GM12878 (cell line): ENCODE data around the gene SLC39A5. TPM values are rescaled to one million over a fixed set of nuclear protein-coding genes. Genes with fewer than 3 reads are reported as not detected.

Source experiments
- ATAC-seq: fragments of 200-7000 bp; cut with Tn5 transposase; 3 replicates; pipeline ENCODE4 v1.9.1; 2020; ENCODE audit warnings: mild to moderate bottlenecking, moderate library complexity
- BruUV-seq: library from RNA; stranded (reverse); fragments of 400-500 nt; replicated peaks from 2 replicates; lab custom pipeline; 2021; lab: Mats Ljungman, UMichigan
- CTCF ChIA-PET: fragments of 300-600 bp; sonication (Branson Sonifier 250); formaldehyde crosslinking; extraction: SDS; loops from one replicate; lab custom pipeline; 2021; ENCODE audit warnings: inconsistent platforms; lab: Yijun Ruan, JAX
- POLR2A ChIA-PET: fragments of 350-600 bp; formaldehyde crosslinking; extraction: SDS; loops from one replicate; lab custom pipeline; 2021; ENCODE audit warnings: inconsistent platforms; lab: Charles Lee
- RAD21 ChIA-PET: fragments of 300-600 bp; sonication (Branson Sonifier 250); formaldehyde crosslinking; loops from one replicate; lab custom pipeline; 2023; ENCODE audit warnings: antibody characterized with exemption; ENCODE audit not compliant: unreplicated experiment; lab: Charles Lee
- SMC1A ChIA-PET: fragments of 300-600 bp; sonication (Branson Sonifier 250); formaldehyde crosslinking; loops from one replicate; lab custom pipeline; 2023; ENCODE audit not compliant: unreplicated experiment, uncharacterized antibody; lab: Charles Lee
- DNase-seq: peaks from one replicate; pipeline ENCODE4 v3.0.0-alpha.2; 2011; ENCODE audit warnings: low read depth, low spot score
- FAIRE-seq: peaks from 3 replicates; lab custom pipeline; 2011; peaks lifted over from hg19 to GRCh38; lab: Jason Lieb, UNC
- H2AFZ ChIP-seq: 2 replicates; pipeline ENCODE4 v1.6.0; 2011; ENCODE audit warnings: low read depth, low read length, control low read depth; ENCODE audit not compliant: control insufficient read depth
- H3K27ac ChIP-seq: 2 replicates; pipeline ENCODE4 v1.5.1; 2011; ENCODE audit warnings: control low read depth; ENCODE audit not compliant: control insufficient read depth, insufficient read depth
- H3K27me3 ChIP-seq, 2 experiments: replicated peaks in 1 of 2; 2 replicates each; pipeline versions ENCODE4 v1.6.0 to v1.6.1; 2011; ENCODE audit warnings: low read length in 1 of 2; ENCODE audit not compliant: control insufficient read depth in 2 of 2, insufficient read depth in 2 of 2
- H3K36me3 ChIP-seq, 2 experiments: 2 replicates each; pipeline ENCODE4 v1.5.1; 2011; ENCODE audit warnings: low read length in 1 of 2; ENCODE audit not compliant: control insufficient read depth in 2 of 2, insufficient read depth in 2 of 2
- H3K4me1 ChIP-seq: 2 replicates; pipeline ENCODE4 v1.6.1; 2011; ENCODE audit warnings: mild to moderate bottlenecking, low read length, moderate library complexity, mixed read lengths; ENCODE audit not compliant: control insufficient read depth, insufficient read depth
- H3K4me2 ChIP-seq: 2 replicates; pipeline ENCODE4 v1.6.0; 2011; ENCODE audit warnings: control low read depth; ENCODE audit not compliant: control insufficient read depth, insufficient read depth
- H3K4me3 ChIP-seq: fragments of 200-600 bp; sonication (generic); 2 replicates; pipeline ENCODE4 v1.5.1; 2016
- H3K79me2 ChIP-seq: 2 replicates; pipeline ENCODE4 v1.6.0; 2011; ENCODE audit warnings: low read length; ENCODE audit not compliant: control insufficient read depth, insufficient read depth
- H3K9ac ChIP-seq: 2 replicates; pipeline ENCODE4 v1.8.0; 2011; ENCODE audit warnings: low read length, control low read depth, mixed read lengths; ENCODE audit not compliant: control insufficient read depth, insufficient read depth
- H3K9me3 ChIP-seq: replicated peaks from 3 replicates; pipeline ENCODE4 v1.5.1; 2011; ENCODE audit warnings: mild to moderate bottlenecking, low read length; ENCODE audit not compliant: control insufficient read depth, insufficient read depth
- H4K20me1 ChIP-seq: 2 replicates; pipeline ENCODE4 v1.6.0; 2011; ENCODE audit not compliant: control insufficient read depth, insufficient read depth
- EED ChIP-seq: sonication (generic); IDR thresholded peaks from 2 replicates; pipeline ENCODE4 v1.6.1; 2016; ENCODE audit warnings: antibody characterized with exemption, low read depth
- KAT2A ChIP-seq: conservative IDR thresholded peaks from 2 replicates; pipeline ENCODE4 v1.6.1; 2011; ENCODE audit warnings: low read depth, low read length; ENCODE audit not compliant: control insufficient read depth
- LARP7 ChIP-seq: fragments of 450-650 bp; IDR thresholded peaks from 2 replicates; pipeline ENCODE4 v1.6.1; 2017; ENCODE audit warnings: mild to moderate bottlenecking
- POLR2AphosphoS2 ChIP-seq: IDR thresholded peaks from 2 replicates; pipeline ENCODE4 v1.6.1; 2011; ENCODE audit warnings: low read depth, mild to moderate bottlenecking, low read length, improper control_type of control experiment, moderate library complexity
- RELA ChIP-seq: fragments of 450-650 bp; IDR thresholded peaks from 2 replicates; pipeline ENCODE4 v1.8.0; 2014; ENCODE audit warnings: borderline replicate concordance; ENCODE audit not compliant: partially characterized antibody
- SMARCA5 ChIP-seq: fragments of 450-650 bp; IDR thresholded peaks from 2 replicates; pipeline ENCODE4 v1.6.1; 2017; ENCODE audit warnings: mild to moderate bottlenecking
- WGBS: methylation state at CpG from one replicate; pipeline ENCODE4 v1.1.6; 2016; ENCODE audit warnings: low lambda C conversion rate; ENCODE audit not compliant: insufficient replicate concordance, insufficient coverage; ENCODE audit errors: missing lambda C conversion rate; 5-methylcytosine and 5-hydroxymethylcytosine counted together
- in situ Hi-C: fragments of 300-500 bp; cut with MboI; formaldehyde crosslinking; loops from 9 replicates; pipeline ENCODE4 v1.14.3; 2018; ENCODE audit warnings: mixed read lengths
- intact Hi-C: fragments of 100-400 bp; cut with micrococcal nuclease; formaldehyde crosslinking; loops from one replicate; pipeline ENCODE4 v1.14.2; 2022; ENCODE audit not compliant: unreplicated experiment
- polyA plus RNA-seq, 11 experiments: library from polyadenylated mRNA; depleted of rRNA in 4 of 11; unstranded in 6 of 11; stranded (reverse) in 5 of 11; fragments of >200 nt; fragmentation: Nextera tagmentation in 4 of 11; fragmentation: Illumina TruSeq in 1 of 11; extraction: Ambion mirVana in 4 of 11; extraction: Trizol in 1 of 11; gene quantifications; 1 replicate in 1 of 11; 2 replicates in 10 of 11; pipeline versions ENCODE4 v1.2.1 to v1.2.3, GENCODE V29; 2011 to 2016; ENCODE audit warnings: inconsistent platforms in 2 of 11, missing spikeins in 2 of 11, low read depth in 1 of 11
- total RNA-seq, 4 experiments: library from RNA; depleted of rRNA in 3 of 4; stranded (reverse); fragments of >200 nt in 3 of 4; fragmentation: Illumina TruSeq in 1 of 4; extraction: Trizol in 1 of 4; gene quantifications; 2 replicates each; pipeline versions ENCODE4 v1.2.1 to v1.2.3, GENCODE V29; 2013 to 2021
- TF ChIP-seq, protein P1 (sequence below): fragments of 450-650 bp; IDR thresholded peaks from 2 replicates; pipeline ENCODE4 v1.6.1; 2016; ENCODE audit warnings: mild to moderate bottlenecking, moderate library complexity, borderline replicate concordance
- TF ChIP-seq, protein P2 (sequence below): IDR thresholded peaks from 2 replicates; pipeline ENCODE4 v1.6.1; 2011; ENCODE audit warnings: borderline replicate concordance, low read depth, mild to moderate bottlenecking, moderate library complexity, low read length; ENCODE audit not compliant: insufficient read depth, poor library complexity, severe bottlenecking
- TF ChIP-seq, protein P3 (sequence below): fragments of 450-650 bp; IDR thresholded peaks from 2 replicates; pipeline ENCODE4 v1.6.1; 2017; ENCODE audit warnings: antibody characterized with exemption, mild to moderate bottlenecking, moderate library complexity
- TF ChIP-seq, protein P4 (sequence below): fragments of 450-650 bp; IDR thresholded peaks from 2 replicates; pipeline ENCODE4 v1.6.1; 2014; ENCODE audit warnings: mild to moderate bottlenecking

SLC39A5 gene
- total and polyA plus RNA-seq, 10 of the 15 experiments (the other 5 are each of a cell fraction or from before 2014, with no cell fraction given): 0.15 to 0.56 (median 0.15) TPM; not detected in 7

DNA sequence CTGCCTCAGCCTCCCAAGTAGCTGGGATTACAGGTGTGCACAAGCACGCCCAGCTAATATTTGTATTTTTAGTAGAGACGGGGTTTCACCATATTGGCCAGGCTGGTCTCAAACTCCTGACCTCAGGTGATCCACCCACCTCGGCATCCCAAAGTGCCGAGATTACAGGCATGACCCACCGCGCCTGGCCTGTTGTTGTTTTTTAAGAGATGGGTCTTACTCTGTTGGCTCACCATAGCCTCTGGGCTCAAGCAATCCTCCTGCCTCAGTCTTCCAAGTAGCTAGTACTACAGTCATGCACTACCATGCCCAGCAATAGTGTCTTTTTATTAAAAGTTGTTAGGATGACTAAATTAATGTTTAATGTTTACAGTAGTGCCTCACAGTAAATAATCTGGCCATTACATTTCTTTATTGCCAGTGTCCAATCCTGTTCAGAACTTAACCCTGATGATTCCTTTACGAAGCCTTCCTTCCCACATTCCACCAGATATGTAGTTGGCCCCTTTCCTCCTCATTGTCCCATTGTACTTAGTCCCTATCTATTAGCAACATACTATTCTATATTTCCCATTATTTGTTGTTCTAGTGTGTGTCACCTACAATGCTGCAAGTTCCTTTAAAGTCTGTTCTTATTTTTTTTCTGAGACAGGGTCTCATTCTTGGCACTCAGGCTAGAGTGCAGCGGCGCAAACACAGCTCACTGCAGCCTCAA, 31.8 kb upstream of the SLC39A5 start (continued):
- TF ChIP-seq, protein P1, sequence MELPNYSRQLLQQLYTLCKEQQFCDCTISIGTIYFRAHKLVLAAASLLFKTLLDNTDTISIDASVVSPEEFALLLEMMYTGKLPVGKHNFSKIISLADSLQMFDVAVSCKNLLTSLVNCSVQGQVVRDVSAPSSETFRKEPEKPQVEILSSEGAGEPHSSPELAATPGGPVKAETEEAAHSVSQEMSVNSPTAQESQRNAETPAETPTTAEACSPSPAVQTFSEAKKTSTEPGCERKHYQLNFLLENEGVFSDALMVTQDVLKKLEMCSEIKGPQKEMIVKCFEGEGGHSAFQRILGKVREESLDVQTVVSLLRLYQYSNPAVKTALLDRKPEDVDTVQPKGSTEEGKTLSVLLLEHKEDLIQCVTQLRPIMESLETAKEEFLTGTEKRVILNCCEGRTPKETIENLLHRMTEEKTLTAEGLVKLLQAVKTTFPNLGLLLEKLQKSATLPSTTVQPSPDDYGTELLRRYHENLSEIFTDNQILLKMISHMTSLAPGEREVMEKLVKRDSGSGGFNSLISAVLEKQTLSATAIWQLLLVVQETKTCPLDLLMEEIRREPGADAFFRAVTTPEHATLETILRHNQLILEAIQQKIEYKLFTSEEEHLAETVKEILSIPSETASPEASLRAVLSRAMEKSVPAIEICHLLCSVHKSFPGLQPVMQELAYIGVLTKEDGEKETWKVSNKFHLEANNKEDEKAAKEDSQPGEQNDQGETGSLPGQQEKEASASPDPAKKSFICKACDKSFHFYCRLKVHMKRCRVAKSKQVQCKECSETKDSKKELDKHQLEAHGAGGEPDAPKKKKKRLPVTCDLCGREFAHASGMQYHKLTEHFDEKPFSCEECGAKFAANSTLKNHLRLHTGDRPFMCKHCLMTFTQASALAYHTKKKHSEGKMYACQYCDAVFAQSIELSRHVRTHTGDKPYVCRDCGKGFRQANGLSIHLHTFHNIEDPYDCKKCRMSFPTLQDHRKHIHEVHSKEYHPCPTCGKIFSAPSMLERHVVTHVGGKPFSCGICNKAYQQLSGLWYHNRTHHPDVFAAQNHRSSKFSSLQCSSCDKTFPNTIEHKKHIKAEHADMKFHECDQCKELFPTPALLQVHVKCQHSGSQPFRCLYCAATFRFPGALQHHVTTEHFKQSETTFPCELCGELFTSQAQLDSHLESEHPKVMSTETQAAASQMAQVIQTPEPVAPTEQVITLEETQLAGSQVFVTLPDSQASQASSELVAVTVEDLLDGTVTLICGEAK: no peak
- TF ChIP-seq, all 136 proteins: peak for 0

DNA sequence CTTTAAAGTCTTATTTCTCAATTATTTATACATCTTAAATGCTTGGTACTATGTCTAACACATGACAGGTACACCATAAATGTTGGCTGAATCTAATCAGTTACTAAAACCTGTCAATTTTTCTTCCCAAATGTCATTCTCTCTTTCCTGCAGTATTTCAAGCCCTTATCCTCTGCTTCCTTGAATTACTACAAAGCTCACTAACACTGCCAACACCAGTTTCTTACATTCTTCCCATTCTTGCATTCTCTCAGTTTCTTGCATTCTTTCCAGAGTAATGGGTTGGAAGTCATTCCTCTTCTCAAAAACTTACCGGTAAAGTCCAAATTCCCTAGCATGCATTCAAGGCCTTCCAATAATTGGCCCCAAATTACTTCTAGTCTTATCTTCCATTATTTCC, 31.0 kb upstream of the SLC39A5 start:
- ChIA-PET SMC1A (interaction anchor here (0.6 to 1.5 kb wide), 2 partner anchors 23 to 57 kb away, joined by 3 read pairs; partner anchors contain the start of gene RNF41), CTCF (interaction anchor here (1.0 to 1.6 kb wide), 2 partner anchors 24 to 265 kb away, joined by 4 read pairs; no protein-coding TSS in a partner anchor), RAD21 (no interaction called here), POLR2A (no interaction called here)
- 100% methylated on average over 1 of the region's 1 CpG for WGBS
- FAIRE-seq (no peak), ATAC-seq (no peak), DNase-seq (no peak)
- Histone ChIP-seq H3K9ac (no peak overlapping the region), H2AFZ (no peak overlapping the region), H4K20me1 (no peaks in the 10 kb centered on the region), H3K27ac (no peak overlapping the region), H3K36me3 (no peaks in the 10 kb centered on the region), H3K4me2 (no peak overlapping the region), H3K79me2 (no peaks in the 10 kb centered on the region), H3K4me1 (no peaks in the 10 kb centered on the region), H3K27me3 (no peaks in the 10 kb centered on the region), H3K9me3 (no peaks in the 10 kb centered on the region), H3K4me3 (no peak overlapping the region)
- in situ Hi-C loops (no loop called here), intact Hi-C loops (loop anchor here (10.0 kb wide), 1 partner anchor 396 kb away; no protein-coding TSS in a partner anchor)
- no TSS peak for BruUV-seq
- TF ChIP-seq SMARCA5 (no peak), POLR2AphosphoS2 (no peak), EED (no peak), LARP7 (no peak), RELA (no peak), KAT2A (no peak)
- TF ChIP-seq, protein P2, sequence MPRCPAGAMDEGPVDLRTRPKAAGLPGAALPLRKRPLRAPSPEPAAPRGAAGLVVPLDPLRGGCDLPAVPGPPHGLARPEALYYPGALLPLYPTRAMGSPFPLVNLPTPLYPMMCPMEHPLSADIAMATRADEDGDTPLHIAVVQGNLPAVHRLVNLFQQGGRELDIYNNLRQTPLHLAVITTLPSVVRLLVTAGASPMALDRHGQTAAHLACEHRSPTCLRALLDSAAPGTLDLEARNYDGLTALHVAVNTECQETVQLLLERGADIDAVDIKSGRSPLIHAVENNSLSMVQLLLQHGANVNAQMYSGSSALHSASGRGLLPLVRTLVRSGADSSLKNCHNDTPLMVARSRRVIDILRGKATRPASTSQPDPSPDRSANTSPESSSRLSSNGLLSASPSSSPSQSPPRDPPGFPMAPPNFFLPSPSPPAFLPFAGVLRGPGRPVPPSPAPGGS: no peak
- TF ChIP-seq, protein P3, sequence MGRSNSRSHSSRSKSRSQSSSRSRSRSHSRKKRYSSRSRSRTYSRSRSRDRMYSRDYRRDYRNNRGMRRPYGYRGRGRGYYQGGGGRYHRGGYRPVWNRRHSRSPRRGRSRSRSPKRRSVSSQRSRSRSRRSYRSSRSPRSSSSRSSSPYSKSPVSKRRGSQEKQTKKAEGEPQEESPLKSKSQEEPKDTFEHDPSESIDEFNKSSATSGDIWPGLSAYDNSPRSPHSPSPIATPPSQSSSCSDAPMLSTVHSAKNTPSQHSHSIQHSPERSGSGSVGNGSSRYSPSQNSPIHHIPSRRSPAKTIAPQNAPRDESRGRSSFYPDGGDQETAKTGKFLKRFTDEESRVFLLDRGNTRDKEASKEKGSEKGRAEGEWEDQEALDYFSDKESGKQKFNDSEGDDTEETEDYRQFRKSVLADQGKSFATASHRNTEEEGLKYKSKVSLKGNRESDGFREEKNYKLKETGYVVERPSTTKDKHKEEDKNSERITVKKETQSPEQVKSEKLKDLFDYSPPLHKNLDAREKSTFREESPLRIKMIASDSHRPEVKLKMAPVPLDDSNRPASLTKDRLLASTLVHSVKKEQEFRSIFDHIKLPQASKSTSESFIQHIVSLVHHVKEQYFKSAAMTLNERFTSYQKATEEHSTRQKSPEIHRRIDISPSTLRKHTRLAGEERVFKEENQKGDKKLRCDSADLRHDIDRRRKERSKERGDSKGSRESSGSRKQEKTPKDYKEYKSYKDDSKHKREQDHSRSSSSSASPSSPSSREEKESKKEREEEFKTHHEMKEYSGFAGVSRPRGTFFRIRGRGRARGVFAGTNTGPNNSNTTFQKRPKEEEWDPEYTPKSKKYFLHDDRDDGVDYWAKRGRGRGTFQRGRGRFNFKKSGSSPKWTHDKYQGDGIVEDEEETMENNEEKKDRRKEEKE: no peak
- TF ChIP-seq, protein P4, sequence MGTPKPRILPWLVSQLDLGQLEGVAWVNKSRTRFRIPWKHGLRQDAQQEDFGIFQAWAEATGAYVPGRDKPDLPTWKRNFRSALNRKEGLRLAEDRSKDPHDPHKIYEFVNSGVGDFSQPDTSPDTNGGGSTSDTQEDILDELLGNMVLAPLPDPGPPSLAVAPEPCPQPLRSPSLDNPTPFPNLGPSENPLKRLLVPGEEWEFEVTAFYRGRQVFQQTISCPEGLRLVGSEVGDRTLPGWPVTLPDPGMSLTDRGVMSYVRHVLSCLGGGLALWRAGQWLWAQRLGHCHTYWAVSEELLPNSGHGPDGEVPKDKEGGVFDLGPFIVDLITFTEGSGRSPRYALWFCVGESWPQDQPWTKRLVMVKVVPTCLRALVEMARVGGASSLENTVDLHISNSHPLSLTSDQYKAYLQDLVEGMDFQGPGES: no peak
